ENCODE data around the gene CFAP99.

The CFAP99 gene

DNA sequence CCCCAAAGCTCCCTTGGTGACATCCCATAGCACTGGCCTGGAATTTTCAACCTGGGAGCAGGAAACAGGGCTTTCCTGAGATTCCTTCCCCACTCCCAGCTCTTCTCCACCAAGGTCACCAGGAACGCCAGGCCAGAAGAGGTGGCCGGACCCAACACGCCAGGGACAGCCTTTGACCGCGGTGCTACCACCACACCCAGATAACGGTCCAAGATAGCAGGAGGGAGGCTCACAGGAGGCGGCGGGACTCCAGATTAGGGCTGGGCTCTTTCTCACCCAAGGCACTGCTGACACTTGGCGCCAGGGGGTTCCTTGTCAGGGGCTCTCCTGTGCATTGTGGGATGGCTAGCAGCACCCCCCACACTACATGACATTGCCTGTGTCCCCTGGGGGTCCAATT is 23.2 kb upstream of the CFAP99 start:
- Histone ChIP-seq H2AFZ (ENCODE audit: low read depth, low read length) (no peak overlapping the region), H3K27me3 (ENCODE audit: insufficient read depth, low read length) (peaks cover 49% of the 10 kb centered on the region), H3K4me1 (ENCODE audit: insufficient read depth, low read length) (peaks cover 3% of the 10 kb centered on the region), H3K9me3 (ENCODE audit: low read length) (no peaks in the 10 kb centered on the region), H3K4me3 (ENCODE audit: low read length) (no peak overlapping the region), H3K36me3 (ENCODE audit: insufficient read depth, low read length) (no peaks in the 10 kb centered on the region)

DNA sequence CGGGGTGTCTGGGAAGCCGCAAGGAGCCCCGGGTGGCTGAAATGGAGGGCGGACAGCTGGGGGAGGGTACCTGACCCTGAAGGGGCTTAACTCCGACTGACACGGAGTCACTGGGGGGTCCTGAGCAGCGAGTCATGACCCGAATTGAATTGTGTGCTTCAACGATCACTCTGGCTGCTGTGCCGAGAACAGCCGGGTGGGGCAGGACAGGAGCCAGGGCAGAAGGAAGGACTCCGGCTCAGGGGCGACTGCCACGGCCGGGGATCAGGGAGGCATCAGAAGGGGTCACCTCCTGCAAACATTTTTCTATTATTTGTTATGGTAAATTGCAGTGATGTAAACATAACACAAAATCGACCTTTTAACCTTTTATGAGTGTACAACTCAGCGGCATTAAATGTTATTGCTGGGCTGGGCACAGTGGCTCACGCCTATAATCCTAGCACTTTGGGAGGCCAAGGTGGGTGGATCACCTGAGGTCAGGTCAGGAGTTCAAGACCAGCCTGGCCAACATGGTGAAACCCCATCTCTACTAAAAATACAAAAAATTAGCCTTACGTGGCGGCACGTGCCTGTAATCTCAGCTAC is 21.9 kb upstream of the CFAP99 start:
- no peaks in the 10 kb centered on the region for H3K9me3 ChIP-seq (ENCODE audit: low read length)
- peaks cover 50% of the 10 kb centered on the region for H3K27me3 ChIP-seq (ENCODE audit: insufficient read depth, low read length)
- H3K4me1 ChIP-seq (ENCODE audit: insufficient read depth, low read length) = peaks cover 8% of the 10 kb centered on the region
- no peak overlapping the region for H2AFZ ChIP-seq (ENCODE audit: low read depth, low read length)
- no peaks in the 10 kb centered on the region for H3K36me3 ChIP-seq (ENCODE audit: insufficient read depth, low read length)
- no peak overlapping the region for H3K4me3 ChIP-seq (ENCODE audit: low read length)

- Histone ChIP-seq H3K27me3 (ENCODE audit: insufficient read depth, low read length) (peaks cover 43% of the 10 kb centered on the region), H3K9me3 (ENCODE audit: low read length) (no peaks in the 10 kb centered on the region), H3K4me1 (ENCODE audit: insufficient read depth, low read length) (peaks cover 16% of the 10 kb centered on the region), H2AFZ (ENCODE audit: low read depth, low read length) (no peak overlapping the region), H3K36me3 (ENCODE audit: insufficient read depth, low read length) (no peaks in the 10 kb centered on the region), H3K4me3 (ENCODE audit: low read length) (no peak overlapping the region)
Observed at GRCh38 chr4:2397596-2398379, 21.0 kb upstream of the CFAP99 start.

- Histone ChIP-seq H3K36me3 (ENCODE audit: insufficient read depth, low read length) (no peaks in the 10 kb centered on the region), H3K27me3 (ENCODE audit: insufficient read depth, low read length) (peaks cover 29% of the 10 kb centered on the region), H3K4me1 (ENCODE audit: insufficient read depth, low read length) (peaks cover 20% of the 10 kb centered on the region), H3K9me3 (ENCODE audit: low read length) (no peaks in the 10 kb centered on the region), H3K4me3 (ENCODE audit: low read length) (no peak overlapping the region), H2AFZ (ENCODE audit: low read depth, low read length) (no peak overlapping the region)
Observed at GRCh38 chr4:2399216-2399615, 19.5 kb upstream of the CFAP99 start.

GRCh38 chr4:2399631-2400190 is 19.0 kb upstream of the CFAP99 start:
- Histone ChIP-seq H3K9me3 (ENCODE audit: low read length) (no peaks in the 10 kb centered on the region), H3K27me3 (ENCODE audit: insufficient read depth, low read length) (peaks cover 24% of the 10 kb centered on the region), H3K4me3 (ENCODE audit: low read length) (no peak overlapping the region), H3K36me3 (ENCODE audit: insufficient read depth, low read length) (no peaks in the 10 kb centered on the region), H2AFZ (ENCODE audit: low read depth, low read length) (no peak overlapping the region), H3K4me1 (ENCODE audit: insufficient read depth, low read length) (peaks cover 20% of the 10 kb centered on the region)

DNA sequence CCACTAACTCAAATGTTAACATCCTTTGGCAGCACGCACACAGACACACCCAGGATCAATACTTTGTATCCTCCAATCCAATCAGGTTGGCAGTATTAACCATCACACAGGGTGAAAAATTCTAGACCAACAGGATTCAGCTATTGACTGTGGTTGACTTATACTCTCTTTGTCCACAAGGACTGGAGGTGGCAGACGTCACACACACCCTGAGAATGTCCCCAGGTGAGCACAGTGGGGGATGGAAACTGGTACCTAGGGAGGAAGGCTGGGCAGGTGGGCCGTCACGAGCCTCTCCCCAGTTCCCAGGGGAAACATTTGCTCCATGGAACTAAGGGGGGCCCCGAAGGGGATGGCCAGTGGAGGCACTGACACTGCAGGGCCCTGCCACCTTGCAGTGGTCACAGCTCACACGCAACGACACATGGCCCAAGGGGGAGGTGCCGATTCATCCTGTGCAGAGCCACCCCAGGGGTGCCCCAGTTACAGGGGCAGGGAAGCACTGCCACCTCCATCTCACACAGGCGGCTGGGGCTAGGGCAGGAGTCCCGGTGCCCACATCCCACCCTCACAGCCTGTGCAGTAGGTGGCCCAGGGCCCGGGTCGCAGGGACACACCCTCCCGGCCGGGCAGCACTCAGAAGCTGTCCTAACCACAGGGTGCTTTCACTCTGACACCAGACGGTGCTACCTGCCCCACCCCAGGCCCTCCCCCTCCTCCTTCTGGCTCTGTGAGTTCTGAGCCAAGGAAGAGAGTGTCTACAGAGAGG is 17.7 kb upstream of the CFAP99 start:
- no peaks in the 10 kb centered on the region for H3K36me3 ChIP-seq (ENCODE audit: insufficient read depth, low read length)
- peaks cover 20% of the 10 kb centered on the region for H3K4me1 ChIP-seq (ENCODE audit: insufficient read depth, low read length)
- no peak overlapping the region for H3K4me3 ChIP-seq (ENCODE audit: low read length)
- H3K27me3 ChIP-seq (ENCODE audit: insufficient read depth, low read length) = peaks cover 18% of the 10 kb centered on the region
- no peak overlapping the region for H2AFZ ChIP-seq (ENCODE audit: low read depth, low read length)
- H3K9me3 ChIP-seq (ENCODE audit: low read length) = no peaks in the 10 kb centered on the region

GRCh38 chr4:2401610-2401983 is 17.2 kb upstream of the CFAP99 start:
- Histone ChIP-seq H3K4me1 (ENCODE audit: insufficient read depth, low read length) (peaks cover 20% of the 10 kb centered on the region), H3K27me3 (ENCODE audit: insufficient read depth, low read length) (peaks cover 22% of the 10 kb centered on the region), H3K4me3 (ENCODE audit: low read length) (peak overlapping the region; percentile 28), H3K36me3 (ENCODE audit: insufficient read depth, low read length) (no peaks in the 10 kb centered on the region), H3K9me3 (ENCODE audit: low read length) (no peaks in the 10 kb centered on the region), H2AFZ (ENCODE audit: low read depth, low read length) (peak overlapping the region; percentile 21)

DNA sequence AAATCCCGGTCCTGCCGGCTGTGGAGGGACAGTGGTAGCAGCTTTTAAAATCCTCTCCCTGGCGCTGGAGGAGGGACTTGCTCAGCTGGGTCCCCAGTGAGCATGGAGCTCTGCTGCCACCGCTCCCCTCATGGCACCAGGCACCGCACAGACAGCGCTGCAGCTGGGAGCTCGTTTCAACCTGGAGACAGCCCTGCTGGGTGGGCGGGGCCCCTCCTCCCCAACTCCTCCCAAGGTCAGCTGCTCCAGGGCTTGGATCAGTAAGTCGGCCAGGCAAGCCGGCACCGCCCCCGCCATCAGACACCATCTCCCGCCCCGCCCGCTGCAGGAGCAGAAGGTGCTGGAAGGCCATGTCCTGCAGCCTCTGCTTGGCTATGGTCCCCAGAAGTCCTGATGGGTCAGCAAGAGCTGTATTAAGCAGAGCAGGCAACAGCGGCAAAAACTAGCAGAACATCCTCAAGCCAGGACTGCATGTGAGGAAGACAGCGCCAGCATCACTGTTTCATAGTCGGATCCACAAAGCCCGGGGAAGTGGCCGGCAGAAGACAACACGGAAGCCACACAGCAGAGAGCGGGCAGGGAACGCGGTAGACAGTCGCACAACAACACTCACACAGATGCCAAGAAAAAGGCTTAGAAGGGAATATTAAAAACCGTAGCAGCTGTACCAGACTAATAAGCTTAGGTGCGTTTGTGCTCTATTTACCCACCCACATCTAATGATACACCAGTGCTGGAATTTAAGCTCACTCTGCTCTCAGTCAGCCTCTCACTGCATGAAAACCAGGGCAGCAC is 16.5 kb upstream of the CFAP99 start:
- peaks cover 20% of the 10 kb centered on the region for H3K4me1 ChIP-seq (ENCODE audit: insufficient read depth, low read length)
- no peaks in the 10 kb centered on the region for H3K9me3 ChIP-seq (ENCODE audit: low read length)
- peak overlapping the region; percentile 21 for H2AFZ ChIP-seq (ENCODE audit: low read depth, low read length)
- no peaks in the 10 kb centered on the region for H3K36me3 ChIP-seq (ENCODE audit: insufficient read depth, low read length)
- H3K27me3 ChIP-seq (ENCODE audit: insufficient read depth, low read length) = peaks cover 26% of the 10 kb centered on the region
- peak overlapping the region; percentile 28 for H3K4me3 ChIP-seq (ENCODE audit: low read length)

- H3K4me3 ChIP-seq (ENCODE audit: low read length) = no peak overlapping the region
- H3K36me3 ChIP-seq (ENCODE audit: insufficient read depth, low read length) = no peaks in the 10 kb centered on the region
- no peaks in the 10 kb centered on the region for H3K9me3 ChIP-seq (ENCODE audit: low read length)
- H2AFZ ChIP-seq (ENCODE audit: low read depth, low read length) = peak overlapping the region; percentile 21
- peaks cover 32% of the 10 kb centered on the region for H3K27me3 ChIP-seq (ENCODE audit: insufficient read depth, low read length)
- peaks cover 20% of the 10 kb centered on the region for H3K4me1 ChIP-seq (ENCODE audit: insufficient read depth, low read length)
Observed at GRCh38 chr4:2402941-2403340, 15.8 kb upstream of the CFAP99 start.

- no peaks in the 10 kb centered on the region for H3K9me3 ChIP-seq (ENCODE audit: low read length)
- H3K4me1 ChIP-seq (ENCODE audit: insufficient read depth, low read length) = peaks cover 19% of the 10 kb centered on the region
- H2AFZ ChIP-seq (ENCODE audit: low read depth, low read length) = no peak overlapping the region
- peaks cover 19% of the 10 kb centered on the region for H3K27me3 ChIP-seq (ENCODE audit: insufficient read depth, low read length)
- no peaks in the 10 kb centered on the region for H3K36me3 ChIP-seq (ENCODE audit: insufficient read depth, low read length)
- H3K4me3 ChIP-seq (ENCODE audit: low read length) = no peak overlapping the region
Observed at GRCh38 chr4:2406406-2406805, 12.3 kb upstream of the CFAP99 start.

- no peaks in the 10 kb centered on the region for H3K9me3 ChIP-seq (ENCODE audit: low read length)
- H3K4me1 ChIP-seq (ENCODE audit: insufficient read depth, low read length) = peaks cover 14% of the 10 kb centered on the region
- no peaks in the 10 kb centered on the region for H3K36me3 ChIP-seq (ENCODE audit: insufficient read depth, low read length)
- no peak overlapping the region for H2AFZ ChIP-seq (ENCODE audit: low read depth, low read length)
- H3K27me3 ChIP-seq (ENCODE audit: insufficient read depth, low read length) = peaks cover 22% of the 10 kb centered on the region
- H3K4me3 ChIP-seq (ENCODE audit: low read length) = no peak overlapping the region
Observed at GRCh38 chr4:2406920-2407319, 11.8 kb upstream of the CFAP99 start.

DNA sequence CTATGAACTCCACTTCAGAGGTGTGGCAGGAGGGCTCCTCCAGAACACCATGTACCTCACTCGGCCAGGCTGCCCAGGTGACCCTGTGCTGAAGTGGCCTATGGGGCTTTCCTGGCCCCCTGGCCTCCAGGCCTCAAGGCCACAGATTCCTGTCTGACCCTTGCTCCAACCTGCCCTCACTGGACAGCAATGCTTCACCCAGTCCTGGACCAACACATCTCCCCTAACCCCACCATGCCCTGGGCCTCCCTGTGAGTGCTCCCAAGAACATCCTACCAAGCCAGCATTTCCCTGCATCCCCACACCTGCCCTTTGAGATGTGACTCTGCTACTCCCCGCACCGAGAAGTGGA is 10.8 kb upstream of the CFAP99 start:
- H2AFZ ChIP-seq (ENCODE audit: low read depth, low read length) = no peak overlapping the region
- no peak overlapping the region for H3K4me3 ChIP-seq (ENCODE audit: low read length)
- H3K4me1 ChIP-seq (ENCODE audit: insufficient read depth, low read length) = peaks cover 6% of the 10 kb centered on the region
- H3K9me3 ChIP-seq (ENCODE audit: low read length) = no peaks in the 10 kb centered on the region
- no peaks in the 10 kb centered on the region for H3K36me3 ChIP-seq (ENCODE audit: insufficient read depth, low read length)
- H3K27me3 ChIP-seq (ENCODE audit: insufficient read depth, low read length) = peaks cover 33% of the 10 kb centered on the region
